Measurements from ENCODE around the gene CRHR2. TPM values are rescaled to one million over a fixed set of nuclear protein-coding genes. Genes with fewer than 3 reads are reported as not detected.

CRHR2 gene
- total RNA-seq, 1 experiment from 2014 or later: not detected

DNA sequence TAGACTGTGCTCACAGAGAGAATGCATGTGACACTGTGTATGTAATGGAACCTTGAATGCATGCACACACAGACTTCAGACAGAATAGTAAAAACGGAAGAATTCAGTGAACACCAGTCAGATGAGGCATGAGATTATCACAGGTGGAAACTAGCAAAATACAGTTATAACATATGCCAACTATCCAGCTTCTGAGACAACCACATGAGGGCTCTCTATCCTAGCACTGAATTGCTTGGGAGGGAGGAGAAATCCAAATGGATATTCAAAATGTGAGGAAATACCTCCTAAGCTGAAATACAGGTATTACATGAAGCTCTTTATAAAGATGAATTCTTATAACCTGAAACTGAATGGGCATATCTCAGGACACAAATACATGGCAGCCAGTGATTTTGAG, 57.0 kb downstream of the CRHR2 start:
- DNase-seq (ENCODE audit: low read depth): no peak

DNA sequence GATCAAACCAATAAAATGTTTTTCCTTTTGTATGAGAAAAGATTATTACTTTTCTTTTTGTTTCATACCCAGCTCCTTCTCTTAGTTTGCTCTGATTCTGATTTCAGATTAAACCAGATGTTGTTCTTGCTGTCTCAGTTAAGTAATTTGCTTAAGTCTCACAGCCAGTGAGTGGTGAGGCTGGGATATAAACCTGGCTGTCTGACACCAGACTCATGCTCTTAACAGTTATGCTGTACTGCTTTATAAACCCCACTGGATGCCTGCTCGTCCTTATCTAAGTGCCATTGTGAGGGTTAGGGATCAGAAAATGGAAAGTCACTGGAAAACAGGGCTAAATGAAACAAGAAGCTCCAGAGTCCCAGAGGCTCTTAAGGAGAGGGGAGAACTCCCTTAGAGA, 63.3 kb downstream of the CRHR2 start:
- DNase-seq (ENCODE audit: low read depth): no peak

GRCh38 chr7:30618080-30618676, 64.1 kb downstream of the CRHR2 start:
- DNase-seq (ENCODE audit: low read depth): no peak

DNA sequence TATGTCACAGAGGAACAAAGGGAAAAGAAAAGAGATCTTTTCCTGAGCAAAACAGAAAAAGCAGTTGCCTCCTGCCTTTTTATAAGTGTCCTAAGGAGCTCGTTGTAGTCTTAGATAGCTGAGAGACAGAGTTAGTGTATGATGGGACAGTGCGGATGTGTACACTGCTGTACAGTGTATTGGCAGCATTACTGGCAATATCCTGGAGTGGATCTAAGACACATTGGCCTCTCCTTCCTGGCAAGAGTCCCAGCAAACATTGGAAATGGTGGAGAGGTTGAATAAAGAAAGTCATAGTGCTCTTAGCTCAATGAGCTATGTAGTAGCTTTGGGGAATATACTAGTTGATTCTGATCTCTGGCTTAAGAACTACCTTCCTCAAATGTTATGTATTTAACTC, 64.9 kb downstream of the CRHR2 start:
- DNase-seq (ENCODE audit: low read depth): no peak

GRCh38 chr7:30616318-30616717, 65.9 kb downstream of the CRHR2 start:
- no peak for DNase-seq (ENCODE audit: low read depth)

- DNase-seq (ENCODE audit: low read depth): peak; percentile 11
Observed at GRCh38 chr7:30613366-30614325, 68.6 kb downstream of the CRHR2 start.

DNA sequence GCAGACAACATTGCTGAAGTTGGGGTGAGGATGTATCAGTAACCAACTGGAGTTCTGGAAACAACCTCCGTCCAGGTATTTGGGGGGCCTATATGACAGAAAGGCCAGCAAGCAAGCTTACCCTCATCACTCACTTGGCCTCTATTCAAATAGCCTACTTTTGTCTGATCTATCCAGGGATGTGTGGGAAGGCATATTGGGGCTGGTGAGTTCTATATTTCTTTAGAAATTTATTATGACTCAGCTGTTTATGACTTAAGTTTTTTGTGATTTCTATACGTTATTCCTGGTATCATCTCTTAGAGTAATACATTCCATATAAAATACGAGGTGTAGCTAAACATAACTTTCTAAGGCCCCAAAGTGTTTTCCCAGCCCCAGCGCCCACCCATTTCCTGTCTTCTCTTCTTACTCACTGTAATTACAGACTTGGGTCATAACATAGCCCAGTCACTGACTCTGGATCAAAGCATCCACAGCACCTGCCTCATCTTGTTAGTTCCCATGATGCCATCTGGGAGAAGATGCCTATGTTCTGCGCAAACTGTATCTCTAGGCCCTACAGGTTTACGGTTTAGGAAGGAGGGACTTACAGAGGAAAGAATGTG, 69.5 kb downstream of the CRHR2 start:
- DNase-seq (ENCODE audit: low read depth): no peak

- no peak for DNase-seq (ENCODE audit: low read depth)
Observed at GRCh38 chr7:30605832-30606231, 76.4 kb downstream of the CRHR2 start.

DNA sequence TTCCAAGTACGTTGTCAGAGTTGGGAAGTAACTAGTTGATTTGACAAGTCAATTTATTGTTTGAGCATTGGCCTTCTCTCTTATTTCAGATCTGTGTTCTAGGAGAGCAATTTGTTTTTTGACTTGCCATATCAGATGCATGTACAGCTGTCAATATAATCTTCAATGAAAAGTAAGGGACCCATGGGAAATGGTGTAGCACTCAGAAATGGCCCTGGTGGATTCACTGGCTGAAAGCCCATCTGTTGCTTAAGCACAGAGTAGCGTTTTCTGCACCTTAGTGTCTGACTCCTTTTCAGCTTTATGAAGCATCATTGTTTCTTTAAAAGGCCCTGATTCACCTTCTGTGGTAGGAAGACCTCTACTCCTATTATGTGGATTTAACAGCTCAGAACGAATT, 77.4 kb downstream of the CRHR2 start:
- no peak for DNase-seq (ENCODE audit: low read depth)

Other genes with a start within 250 kb of the CRHR2 start
- gene NOD1, start 203.7 kb downstream of the CRHR2 start, total RNA-seq (2014; rRNA removed; shearing (Covaris generic)): 1.3 and 4.6 TPM in 2 replicates
- gene GGCT, start 177.6 kb downstream of the CRHR2 start, total RNA-seq (2014; rRNA removed; shearing (Covaris generic)): 42.7 and 68.0 TPM in 2 replicates
- gene GARS1, start 87.6 kb downstream of the CRHR2 start, total RNA-seq (2014; rRNA removed; shearing (Covaris generic)): 91.7 and 97.2 TPM in 2 replicates
- gene INMT, start 69.7 kb upstream of the CRHR2 start, total RNA-seq (2014; rRNA removed; shearing (Covaris generic)): 0.22 TPM in 1 of 2 replicates, not detected in the other
- gene MINDY4, start 89.0 kb upstream of the CRHR2 start, total RNA-seq (2014; rRNA removed; shearing (Covaris generic)): 1.8 and 3.3 TPM in 2 replicates
- gene AQP1, start 229.4 kb upstream of the CRHR2 start, total RNA-seq (2014; rRNA removed; shearing (Covaris generic)): 0.62 and 0.74 TPM in 2 replicates